ENCODE results near the gene ARHGAP29. TPM values are rescaled to one million over a fixed set of nuclear protein-coding genes. Genes with fewer than 3 reads are reported as not detected.

Gene ARHGAP29
- total and polyA plus RNA-seq, 7 donors, result 1.2 to 48.2 (median 23.2) TPM

DNA sequence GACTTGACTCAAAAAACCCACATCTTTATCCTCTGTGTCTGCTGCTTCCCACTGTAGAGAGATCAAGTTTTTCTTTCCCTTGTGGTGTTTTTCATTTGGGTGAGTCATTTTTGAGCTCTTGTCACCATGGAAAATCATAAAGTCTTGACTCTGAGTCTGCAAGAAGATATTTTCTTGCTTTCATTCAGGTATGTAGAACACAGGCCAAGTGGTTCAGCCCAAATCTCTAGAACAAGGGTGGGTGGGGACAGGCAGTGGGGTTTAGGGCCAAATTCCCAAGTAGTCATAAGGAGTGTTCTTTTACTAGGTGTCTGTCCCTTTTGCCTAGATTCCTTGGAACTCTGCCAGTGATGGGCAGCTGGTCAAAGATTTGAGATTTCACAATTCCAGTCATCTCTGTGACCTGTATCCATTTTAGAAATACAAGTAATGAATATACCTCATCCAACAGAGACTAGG, 21.5 kb upstream of the ARHGAP29 start:
- Histone ChIP-seq H3K27me3 (no peaks in the 10 kb centered on the region), H3K27ac (peak overlapping the region in 1 of 4 donors; percentile 68), H3K36me3 (no peaks in the 10 kb centered on the region), H3K4me1 (peaks cover 0 to 8% (median 0%) of the 10 kb centered on the region in 4 donors), H3K9me3 (no peaks in the 10 kb centered on the region), H3K4me3 (no peak overlapping the region)
- intact Hi-C loops (cut with DNase I), result no loop called here
- no peak for TF ChIP-seq EP300 (IDR thresholded peaks at IDR 0.05)
- TF ChIP-seq, protein P1, sequence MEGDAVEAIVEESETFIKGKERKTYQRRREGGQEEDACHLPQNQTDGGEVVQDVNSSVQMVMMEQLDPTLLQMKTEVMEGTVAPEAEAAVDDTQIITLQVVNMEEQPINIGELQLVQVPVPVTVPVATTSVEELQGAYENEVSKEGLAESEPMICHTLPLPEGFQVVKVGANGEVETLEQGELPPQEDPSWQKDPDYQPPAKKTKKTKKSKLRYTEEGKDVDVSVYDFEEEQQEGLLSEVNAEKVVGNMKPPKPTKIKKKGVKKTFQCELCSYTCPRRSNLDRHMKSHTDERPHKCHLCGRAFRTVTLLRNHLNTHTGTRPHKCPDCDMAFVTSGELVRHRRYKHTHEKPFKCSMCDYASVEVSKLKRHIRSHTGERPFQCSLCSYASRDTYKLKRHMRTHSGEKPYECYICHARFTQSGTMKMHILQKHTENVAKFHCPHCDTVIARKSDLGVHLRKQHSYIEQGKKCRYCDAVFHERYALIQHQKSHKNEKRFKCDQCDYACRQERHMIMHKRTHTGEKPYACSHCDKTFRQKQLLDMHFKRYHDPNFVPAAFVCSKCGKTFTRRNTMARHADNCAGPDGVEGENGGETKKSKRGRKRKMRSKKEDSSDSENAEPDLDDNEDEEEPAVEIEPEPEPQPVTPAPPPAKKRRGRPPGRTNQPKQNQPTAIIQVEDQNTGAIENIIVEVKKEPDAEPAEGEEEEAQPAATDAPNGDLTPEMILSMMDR (IDR thresholded peaks at IDR 0.05), result no peak
- TF ChIP-seq POLR2AphosphoS5 (IDR thresholded peaks at IDR 0.05), result no peak
- TF ChIP-seq POLR2A (IDR thresholded peaks at IDR 0.05), result no peak
- DNase-seq, result peak; percentile 88

DNA sequence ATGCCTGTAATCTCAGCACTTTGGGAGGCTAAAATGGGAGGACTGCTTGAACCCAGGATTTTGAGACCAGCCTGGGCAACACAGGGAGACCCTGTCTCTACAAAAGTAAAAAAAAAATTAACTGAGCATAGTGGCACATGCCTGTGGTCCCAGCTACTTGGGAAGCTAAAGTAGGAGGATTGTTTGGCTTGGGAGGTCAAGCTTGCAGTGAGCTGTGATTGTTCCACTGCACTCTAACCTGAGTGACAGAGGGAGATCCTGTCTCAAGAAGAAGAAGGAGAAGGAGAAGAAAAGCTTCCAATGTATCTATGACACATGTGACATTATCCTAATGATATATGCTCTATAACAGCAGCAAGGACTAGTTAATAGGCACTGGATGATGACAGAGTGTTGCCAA, 20.1 kb upstream of the ARHGAP29 start:
- no peak for DNase-seq
- no peaks in the 10 kb centered on the region for H3K9me3 ChIP-seq
- intact Hi-C loops (cut with DNase I), result no loop called here
- no peak overlapping the region for H3K27ac ChIP-seq
- H3K4me1 ChIP-seq, result peaks cover 0 to 8% (median 0%) of the 10 kb centered on the region in 4 donors
- no peak for TF ChIP-seq POLR2A (IDR thresholded peaks at IDR 0.05)
- no peak for TF ChIP-seq POLR2AphosphoS5 (IDR thresholded peaks at IDR 0.05)
- TF ChIP-seq, protein P1 (IDR thresholded peaks at IDR 0.05), result no peak
- TF ChIP-seq EP300 (IDR thresholded peaks at IDR 0.05), result no peak
- no peak overlapping the region for H3K4me3 ChIP-seq
- H3K36me3 ChIP-seq, result no peaks in the 10 kb centered on the region
- H3K27me3 ChIP-seq, result no peaks in the 10 kb centered on the region

DNA sequence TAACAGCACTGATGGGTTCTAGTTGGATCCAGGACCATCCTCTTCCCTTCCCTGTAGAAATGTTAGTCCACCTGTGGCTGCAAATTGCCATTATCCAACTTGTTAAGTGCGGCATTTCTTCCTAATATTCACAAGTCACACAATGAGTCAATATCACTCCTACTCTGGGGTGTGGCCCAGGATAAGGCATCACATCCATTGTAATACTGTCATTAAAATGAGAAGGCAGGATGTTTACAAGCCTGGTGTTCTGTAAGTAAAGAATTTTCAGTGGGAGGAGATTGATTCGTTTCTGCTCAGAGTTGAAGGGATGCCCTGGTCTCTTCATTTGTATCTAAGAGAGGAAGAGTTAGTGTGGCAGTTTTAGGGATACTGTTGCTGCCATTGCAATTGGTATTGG, 18.1 kb upstream of the ARHGAP29 start:
- Histone ChIP-seq H3K4me1 (peaks cover 0 to 8% (median 0%) of the 10 kb centered on the region in 4 donors), H3K27ac (no peak overlapping the region), H3K27me3 (no peaks in the 10 kb centered on the region), H3K9me3 (no peaks in the 10 kb centered on the region), H3K4me3 (no peak overlapping the region), H3K36me3 (no peaks in the 10 kb centered on the region)
- 46 to 58% methylated on average over 2 of the region's 2 CpGs for WGBS, 2 donors
- TF ChIP-seq POLR2A (IDR thresholded peaks at IDR 0.05) (no peak), POLR2AphosphoS5 (IDR thresholded peaks at IDR 0.05) (no peak)
- intact Hi-C loops (cut with DNase I), result no loop called here
- DNase-seq, result no peak

DNA sequence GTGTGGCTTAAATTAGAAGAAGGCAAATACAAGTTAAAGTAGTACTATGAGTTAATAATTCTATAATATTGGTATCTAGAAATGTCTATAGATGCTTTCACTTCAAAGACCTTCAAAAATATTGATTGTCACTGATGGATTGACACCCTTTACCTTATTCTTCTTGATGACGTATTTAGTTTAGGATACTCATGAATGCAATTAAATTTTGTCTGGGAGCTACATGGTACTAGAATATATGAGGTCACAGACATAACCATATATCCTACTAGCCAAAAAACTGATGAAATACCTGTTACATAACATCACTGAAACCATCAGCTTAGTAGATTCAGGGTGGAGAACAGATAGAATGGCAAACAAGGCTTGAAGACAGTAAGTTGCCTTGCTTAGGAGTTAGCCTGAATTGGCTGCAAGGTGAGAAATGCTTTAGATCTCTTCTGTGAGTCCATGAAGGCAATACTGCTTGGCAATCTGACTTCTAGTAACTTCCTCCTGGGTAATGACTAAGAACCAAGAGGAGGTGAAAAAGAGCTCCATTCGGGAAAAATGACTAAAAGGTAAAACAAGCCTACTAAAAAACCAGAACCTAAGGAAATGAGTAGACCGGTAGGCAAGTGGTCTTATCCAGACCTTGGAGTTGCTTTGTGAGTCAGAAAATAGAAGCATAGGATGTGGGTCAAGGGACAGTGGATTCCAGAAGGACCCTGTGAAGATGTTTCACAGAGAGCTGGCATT, 16.9 kb upstream of the ARHGAP29 start:
- Histone ChIP-seq H3K4me3 (no peak overlapping the region), H3K27ac (no peak overlapping the region), H3K4me1 (peaks cover 0 to 6% (median 0%) of the 10 kb centered on the region in 4 donors), H3K9me3 (no peaks in the 10 kb centered on the region), H3K27me3 (no peaks in the 10 kb centered on the region), H3K36me3 (no peaks in the 10 kb centered on the region)
- DNase-seq, result no peak
- TF ChIP-seq EP300 (IDR thresholded peaks at IDR 0.05), result no peak
- TF ChIP-seq POLR2A (IDR thresholded peaks at IDR 0.05), result no peak
- TF ChIP-seq POLR2AphosphoS5 (IDR thresholded peaks at IDR 0.05), result no peak
- TF ChIP-seq, protein P1 (IDR thresholded peaks at IDR 0.05), result no peak
- intact Hi-C loops (cut with DNase I), result no loop called here
- WGBS, 2 donors, result 61 to 67% methylated on average over 3 of the region's 3 CpGs

DNA sequence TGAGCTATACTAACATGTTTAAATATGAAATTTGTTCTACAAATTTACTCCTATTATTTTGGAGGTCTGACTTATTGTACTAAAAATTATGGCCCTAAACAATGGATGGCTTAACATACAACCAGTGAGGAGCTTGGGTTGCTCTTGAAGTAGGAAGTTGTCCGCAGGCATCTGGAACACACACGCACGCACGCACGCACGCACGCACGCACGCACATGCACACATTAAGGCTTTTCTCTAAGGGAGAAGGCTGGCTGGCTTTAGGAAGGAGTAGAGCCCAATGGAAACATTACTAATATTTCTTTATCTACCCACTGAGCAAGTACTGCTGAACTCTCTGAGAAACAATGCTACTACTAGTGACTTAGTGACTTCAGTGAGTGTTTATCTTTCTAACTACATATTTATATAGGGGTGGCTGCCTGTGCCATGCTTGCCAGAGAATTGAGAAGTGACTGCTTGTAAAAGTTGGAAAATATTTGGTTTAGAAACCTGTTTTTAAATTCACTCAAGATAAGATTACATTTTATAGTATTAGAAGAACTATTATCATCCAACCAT, 16.2 kb upstream of the ARHGAP29 start:
- no peak overlapping the region for H3K27ac ChIP-seq

More for the DNA sequence above, 16.2 kb upstream of the ARHGAP29 start:
- Histone ChIP-seq H3K9me3 (no peaks in the 10 kb centered on the region), H3K36me3 (no peaks in the 10 kb centered on the region), H3K4me3 (no peak overlapping the region), H3K4me1 (no peaks in the 10 kb centered on the region), H3K27me3 (no peaks in the 10 kb centered on the region)
- WGBS, 2 donors, result 69 to 84% methylated on average over 9 of the region's 9 CpGs
- DNase-seq, result no peak
- TF ChIP-seq, protein P1 (IDR thresholded peaks at IDR 0.05), result no peak
- TF ChIP-seq POLR2A (IDR thresholded peaks at IDR 0.05) (no peak), POLR2AphosphoS5 (IDR thresholded peaks at IDR 0.05) (no peak), EP300 (IDR thresholded peaks at IDR 0.05) (no peak)
- intact Hi-C loops (cut with DNase I), result no loop called here

All from sigmoid colon (tissue), 7 donors.